Endothelial cell of umbilical vein (primary cell): ENCODE measurements around the gene PCDH9. TPM values are rescaled to one million over a fixed set of nuclear protein-coding genes. Genes with fewer than 3 reads are reported as not detected.

Experiments used
- BruUV-seq: library from RNA; stranded (reverse); fragments of 400-500 nt; replicated peaks from 2 replicates; lab custom pipeline; 2021; lab: Mats Ljungman, UMichigan
- CTCF ChIA-PET: fragments of 300-600, 350-600 bp; sonication (Branson Sonifier 250); formaldehyde crosslinking; loops from one replicate; lab custom pipeline; 2021; ENCODE audit warnings: antibody characterized with exemption, inconsistent platforms; lab: Charles Lee
- POLR2A ChIA-PET: fragments of 300-600, 350-600 bp; sonication (Branson Sonifier 250); formaldehyde crosslinking; loops from one replicate; lab custom pipeline; 2021; ENCODE audit warnings: antibody characterized with exemption, inconsistent platforms; lab: Charles Lee
- DNase-seq: peaks from one replicate; pipeline ENCODE4 v3.0.0-alpha.2; 2011; ENCODE audit warnings: low read depth, low spot score
- FAIRE-seq: peaks from 2 replicates; lab custom pipeline; 2011; peaks lifted over from hg19 to GRCh38; lab: Jason Lieb, UNC
- H2AFZ ChIP-seq: 2 replicates; pipeline ENCODE4 v1.6.0; 2012; ENCODE audit warnings: low read depth, low read length, control low read depth, inconsistent platforms
- H3K27ac ChIP-seq: 2 replicates; pipeline ENCODE4 v1.5.1; 2011; ENCODE audit warnings: low read depth, mild to moderate bottlenecking, control low read depth, low read length, moderate library complexity; ENCODE audit not compliant: insufficient read depth
- H3K27me3 ChIP-seq, 2 experiments: 2 replicates each; pipeline versions ENCODE4 v1.6.0 to v1.6.1; 2011; ENCODE audit warnings: low read length in 2 of 2, mixed read lengths in 1 of 2; ENCODE audit not compliant: control insufficient read depth in 2 of 2, insufficient read depth in 2 of 2
- H3K36me3 ChIP-seq, 2 experiments: 2 replicates in 1 of 2; 3 replicates in 1 of 2; pipeline ENCODE4 v1.5.1; 2011; ENCODE audit warnings: low read length in 2 of 2, mild to moderate bottlenecking in 1 of 2, moderate library complexity in 1 of 2; ENCODE audit not compliant: control insufficient read depth in 2 of 2, insufficient read depth in 2 of 2; ENCODE audit errors: extremely low read depth in 1 of 2
- H3K4me1 ChIP-seq: 3 replicates; pipeline ENCODE4 v1.5.1; 2011; ENCODE audit warnings: mild to moderate bottlenecking, low read length; ENCODE audit not compliant: control insufficient read depth, insufficient read depth; ENCODE audit errors: extremely low read depth
- H3K4me2 ChIP-seq: 2 replicates; pipeline ENCODE4 v1.6.1; 2011; ENCODE audit warnings: low read length, control low read depth, mixed read lengths; ENCODE audit not compliant: insufficient read depth
- H3K4me3 ChIP-seq, 3 experiments: fragments of 200-600 bp in 1 of 3; sonication (generic), shearing (Covaris generic) in 1 of 3; replicated peaks in 1 of 3; 2 replicates each; pipeline ENCODE4 v1.5.1; 2011 to 2016; ENCODE audit warnings: control low read depth in 3 of 3, low read length in 3 of 3, mild to moderate bottlenecking in 2 of 3, inconsistent platforms in 1 of 3, low read depth in 1 of 3, moderate library complexity in 1 of 3; ENCODE audit not compliant: insufficient read depth in 1 of 3
- H3K79me2 ChIP-seq: 2 replicates; pipeline ENCODE4 v1.6.0; 2012; ENCODE audit warnings: low read length, inconsistent platforms; ENCODE audit not compliant: control insufficient read depth, insufficient read depth
- H3K9ac ChIP-seq: replicated peaks from 2 replicates; pipeline ENCODE3; 2011; ENCODE audit warnings: low read length, control low read depth; ENCODE audit not compliant: insufficient read depth; ENCODE audit errors: extremely low read depth
- H3K9me1 ChIP-seq: replicated peaks from 3 replicates; pipeline ENCODE4 v1.6.0; 2011; ENCODE audit warnings: mild to moderate bottlenecking, low read length; ENCODE audit not compliant: control insufficient read depth, insufficient read depth; ENCODE audit errors: extremely low read depth
- H3K9me3 ChIP-seq: replicated peaks from 2 replicates; pipeline ENCODE4 v1.5.1; 2012; ENCODE audit warnings: low read length, inconsistent platforms; ENCODE audit not compliant: control insufficient read depth, insufficient read depth
- H4K20me1 ChIP-seq: replicated peaks from 2 replicates; pipeline ENCODE3; 2011; ENCODE audit warnings: mild to moderate bottlenecking, low read length; ENCODE audit not compliant: control insufficient read depth, insufficient read depth; ENCODE audit errors: extremely low read depth
- CTCF ChIP-seq, 2 donors: IDR thresholded peaks; 1 replicate in 1 of 2; 2 replicates in 1 of 2; pipeline ENCODE4 v1.5.1; 2011; ENCODE audit warnings: low read length in 2 of 2, mild to moderate bottlenecking in 2 of 2, moderate library complexity in 2 of 2, control low read depth in 1 of 2, inconsistent platforms in 1 of 2, low read depth in 1 of 2; ENCODE audit not compliant: insufficient read depth in 1 of 2; ENCODE audit errors: extremely low read depth in 1 of 2
- EZH2 ChIP-seq: IDR thresholded peaks from 2 replicates; pipeline ENCODE4 v1.6.1; 2012; ENCODE audit warnings: borderline replicate concordance, low read depth, mild to moderate bottlenecking, moderate library complexity, low read length, inconsistent platforms; ENCODE audit not compliant: severe bottlenecking
- FOS ChIP-seq: IDR thresholded peaks from 2 replicates; pipeline ENCODE4 v1.6.1; 2011; ENCODE audit warnings: mild to moderate bottlenecking, low read length, moderate library complexity, borderline replicate concordance; ENCODE audit not compliant: insufficient read depth
- GATA2 ChIP-seq: IDR thresholded peaks from 2 replicates; pipeline ENCODE4 v1.7.0; 2011; ENCODE audit warnings: low read depth, mild to moderate bottlenecking, moderate library complexity, mixed read lengths, low read length; ENCODE audit not compliant: insufficient read length, insufficient read depth
- JUN ChIP-seq: IDR thresholded peaks from 2 replicates; pipeline ENCODE4 v1.6.1; 2011; ENCODE audit warnings: borderline replicate concordance, low read depth; ENCODE audit not compliant: insufficient read length, insufficient read depth
- MAX ChIP-seq: IDR thresholded peaks from 2 replicates; pipeline ENCODE4 v1.6.1; 2011; ENCODE audit not compliant: insufficient read depth, insufficient read length
- MYC ChIP-seq: IDR thresholded peaks from one replicate; pipeline ENCODE4 v1.6.1; 2011; ENCODE audit warnings: mild to moderate bottlenecking, low read depth, low read length
- POLR2A ChIP-seq: IDR thresholded peaks from 2 replicates; pipeline ENCODE4 v1.6.1; 2012; ENCODE audit warnings: low read depth, mild to moderate bottlenecking, control low read depth, low read length
- POLR2AphosphoS5 ChIP-seq: IDR thresholded peaks from 2 replicates; pipeline ENCODE4 v1.6.1; 2012; ENCODE audit warnings: low read depth, mild to moderate bottlenecking, control low read depth, low read length, moderate library complexity; ENCODE audit not compliant: insufficient read depth
- dilution Hi-C: fragments of 300-500 bp; cut with MboI; formaldehyde crosslinking; loops from one replicate; pipeline ENCODE4 v1.15.0; 2019; ENCODE audit warnings: low sequenced_read_pairs; ENCODE audit not compliant: extremely low pct_ligation_motif_present
- intact Hi-C: fragments of 100-400 bp; cut with micrococcal nuclease; formaldehyde crosslinking; loops from one replicate; pipeline ENCODE4 v1.10.0; 2022
- polyA plus RNA-seq, 4 experiments: library from polyadenylated mRNA; depleted of rRNA in 3 of 4; stranded (reverse) in 3 of 4; unstranded in 1 of 4; fragments of >200 nt; gene quantifications; 2 replicates each; pipeline versions ENCODE4 v1.2.1 to v1.2.3, GENCODE V29; 2011 to 2012; ENCODE audit warnings: missing spikeins in 1 of 4
- total RNA-seq: library from RNA; stranded (reverse); gene quantifications from 2 replicates; pipeline ENCODE4 v1.2.3, GENCODE V29; 2021

The PCDH9 gene
- total and polyA plus RNA-seq, 2 donors (not counting 3 experiments of a cell fraction or from before 2014, with no cell fraction given) = 1.1 to 5.2 TPM

GRCh38 chr13:67080351-67080750, 149.8 kb downstream of the PCDH9 start:
- CTCF ChIA-PET = no interaction called here
- POLR2A ChIA-PET = no interaction called here
- H2AFZ ChIP-seq = no peak overlapping the region
- no peaks in the 10 kb centered on the region for H3K36me3 ChIP-seq
- no peaks in the 10 kb centered on the region for H3K27me3 ChIP-seq
- H3K27ac ChIP-seq = no peak overlapping the region
- no peak overlapping the region for H3K4me2 ChIP-seq
- FAIRE-seq (no peak), DNase-seq (no peak)
- H3K9me3 ChIP-seq = no peaks in the 10 kb centered on the region
- TF ChIP-seq GATA2 = no peak
- no peak for TF ChIP-seq JUN
- no peak for TF ChIP-seq FOS
- no peak for TF ChIP-seq CTCF (IDR thresholded peaks at IDR 0.05; ENCODE audit: extremely low read depth in 1 of 2, insufficient read depth in 1 of 2, low read depth in 1 of 2, low read length in 2 of 2)
- no peak for TF ChIP-seq POLR2A
- TF ChIP-seq MYC = no peak
- no peak for TF ChIP-seq EZH2
- TF ChIP-seq MAX = no peak
- TF ChIP-seq POLR2AphosphoS5 = no peak
- no peaks in the 10 kb centered on the region for H3K79me2 ChIP-seq
- no peaks in the 10 kb centered on the region for H3K4me1 ChIP-seq
- intact Hi-C loops = no loop called here
- dilution Hi-C loops = no loop called here
- H3K9ac ChIP-seq = no peak overlapping the region
- no peak overlapping the region for H3K4me3 ChIP-seq
- H4K20me1 ChIP-seq = no peaks in the 10 kb centered on the region
- H3K9me1 ChIP-seq = no peaks in the 10 kb centered on the region
- BruUV-seq = no TSS peak
